ENCODE results near the gene MROH2A.

DNA sequence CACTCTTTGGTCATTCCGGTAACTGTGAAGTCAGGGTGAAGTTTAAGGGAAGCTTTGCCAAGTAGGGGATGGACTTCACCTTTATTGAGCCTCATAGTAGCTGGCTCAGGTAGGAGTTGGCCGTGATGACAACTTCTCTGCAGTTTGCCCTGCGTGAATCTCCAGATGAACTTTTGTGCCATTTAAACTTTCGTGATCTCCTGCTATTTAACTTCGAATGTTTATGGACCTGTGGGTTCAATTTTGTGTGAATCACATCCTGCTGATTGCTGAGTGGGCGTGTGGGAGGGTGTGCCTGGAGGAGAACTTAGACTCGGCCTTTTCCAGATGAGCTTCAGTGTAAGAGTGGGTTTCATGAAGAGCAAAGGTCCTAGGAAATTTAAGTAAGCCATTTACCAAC lies 13.9 kb upstream of the MROH2A start:
- TF ChIP-seq, protein P1, sequence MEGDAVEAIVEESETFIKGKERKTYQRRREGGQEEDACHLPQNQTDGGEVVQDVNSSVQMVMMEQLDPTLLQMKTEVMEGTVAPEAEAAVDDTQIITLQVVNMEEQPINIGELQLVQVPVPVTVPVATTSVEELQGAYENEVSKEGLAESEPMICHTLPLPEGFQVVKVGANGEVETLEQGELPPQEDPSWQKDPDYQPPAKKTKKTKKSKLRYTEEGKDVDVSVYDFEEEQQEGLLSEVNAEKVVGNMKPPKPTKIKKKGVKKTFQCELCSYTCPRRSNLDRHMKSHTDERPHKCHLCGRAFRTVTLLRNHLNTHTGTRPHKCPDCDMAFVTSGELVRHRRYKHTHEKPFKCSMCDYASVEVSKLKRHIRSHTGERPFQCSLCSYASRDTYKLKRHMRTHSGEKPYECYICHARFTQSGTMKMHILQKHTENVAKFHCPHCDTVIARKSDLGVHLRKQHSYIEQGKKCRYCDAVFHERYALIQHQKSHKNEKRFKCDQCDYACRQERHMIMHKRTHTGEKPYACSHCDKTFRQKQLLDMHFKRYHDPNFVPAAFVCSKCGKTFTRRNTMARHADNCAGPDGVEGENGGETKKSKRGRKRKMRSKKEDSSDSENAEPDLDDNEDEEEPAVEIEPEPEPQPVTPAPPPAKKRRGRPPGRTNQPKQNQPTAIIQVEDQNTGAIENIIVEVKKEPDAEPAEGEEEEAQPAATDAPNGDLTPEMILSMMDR (IDR thresholded peaks at IDR 0.05; ENCODE audit: low read depth, low read length): no peak
- TF ChIP-seq EZH2phosphoT487 (IDR thresholded peaks at IDR 0.05; ENCODE audit: low read depth): no peak
